OCI-LY7 (cell line): ENCODE results near the gene CARMIL1. TPM values are rescaled to one million over a fixed set of nuclear protein-coding genes. Genes with fewer than 3 reads are reported as not detected.

Experiments
- BruUV-seq: library from RNA; stranded (reverse); fragments of 400-500 nt; replicated peaks from 2 replicates; lab custom pipeline; 2021; lab: Mats Ljungman, UMichigan
- CTCF ChIA-PET: fragments of 300-600 bp; sonication (Branson Sonifier 250); formaldehyde crosslinking; loops from one replicate; lab custom pipeline; 2022; ENCODE audit warnings: antibody characterized with exemption; ENCODE audit not compliant: unreplicated experiment; lab: Charles Lee
- POLR2A ChIA-PET: fragments of 300-600 bp; sonication (Branson Sonifier 250); formaldehyde crosslinking; loops from one replicate; lab custom pipeline; 2022; ENCODE audit warnings: antibody characterized with exemption; lab: Charles Lee
- DNase-seq: peaks from one replicate; pipeline ENCODE4 v3.0.0-alpha.2; 2015; ENCODE audit warnings: low spot score
- H2AFZ ChIP-seq: fragments of 200-600 bp; sonication (generic), shearing (Covaris generic); 2 replicates; pipeline ENCODE4 v1.6.1; 2014; ENCODE audit warnings: mild to moderate bottlenecking, antibody characterized with exemption, low read length, moderate library complexity
- H3K27ac ChIP-seq: fragments of 200-600 bp; sonication (generic); 2 replicates; pipeline ENCODE4 v1.5.1; 2014; ENCODE audit warnings: mixed run types, low read depth, mild to moderate bottlenecking, moderate library complexity, low read length, inconsistent platforms; ENCODE audit not compliant: poor library complexity, severe bottlenecking
- H3K36me3 ChIP-seq: fragments of 200-600 bp; sonication (generic); 2 replicates; pipeline ENCODE4 v1.6.1; 2014; ENCODE audit warnings: mild to moderate bottlenecking, antibody characterized with exemption, low read length, moderate library complexity, mixed read lengths; ENCODE audit not compliant: insufficient read depth
- H3K4me1 ChIP-seq: fragments of 200-600 bp; sonication (generic); 2 replicates; pipeline ENCODE4 v1.5.1; 2014; ENCODE audit warnings: mild to moderate bottlenecking, low read length; ENCODE audit not compliant: insufficient read depth, poor library complexity, severe bottlenecking
- H3K4me2 ChIP-seq: fragments of 200-600 bp; sonication (generic); 2 replicates; pipeline ENCODE4 v1.6.1; 2014; ENCODE audit warnings: mild to moderate bottlenecking, low read length
- H3K4me3 ChIP-seq: fragments of 200-600 bp; sonication (generic); 2 replicates; pipeline ENCODE4 v1.5.1; 2014; ENCODE audit warnings: mild to moderate bottlenecking, low read depth, low read length; ENCODE audit not compliant: poor library complexity, severe bottlenecking
- H3K79me2 ChIP-seq: fragments of 200-600 bp; sonication (generic); 2 replicates; pipeline ENCODE4 v1.6.1; 2016; ENCODE audit warnings: low read depth, mild to moderate bottlenecking, low read length, moderate library complexity, mixed read lengths; ENCODE audit not compliant: insufficient read depth
- H3K9me2 ChIP-seq: fragments of 200-600 bp; sonication (generic); 2 replicates; pipeline ENCODE4 v1.6.1; 2016; ENCODE audit warnings: mild to moderate bottlenecking, low read length, mixed read lengths; ENCODE audit not compliant: insufficient read depth
- H3K9me3 ChIP-seq: fragments of 200-600 bp; sonication (generic); 2 replicates; pipeline ENCODE4 v1.6.1; 2014; ENCODE audit warnings: mild to moderate bottlenecking, mixed run types, low read length, mixed read lengths
- H4K20me1 ChIP-seq: fragments of 200-600 bp; sonication (generic); 2 replicates; pipeline ENCODE4 v1.6.1; 2014; ENCODE audit warnings: mild to moderate bottlenecking, antibody characterized with exemption, low read length, moderate library complexity, mixed read lengths; ENCODE audit not compliant: insufficient read depth
- EZH2phosphoT487 ChIP-seq: fragments of 200-600 bp; sonication (generic); IDR thresholded peaks from 2 replicates; pipeline ENCODE4 v1.6.1; 2018; ENCODE audit warnings: low read depth, borderline replicate concordance, mild to moderate bottlenecking, mixed run types, antibody characterized with exemption, low read length, moderate library complexity, mixed read lengths
- intact Hi-C: fragments of 100-400 bp; cut with micrococcal nuclease; formaldehyde crosslinking; loops from one replicate; pipeline ENCODE4 v1.10.0; 2022; ENCODE audit not compliant: unreplicated experiment
- total RNA-seq, 2 experiments: library from RNA; depleted of rRNA in 1 of 2; stranded (reverse); fragments of >200 nt in 1 of 2; shearing (Covaris generic) in 1 of 2; gene quantifications; 2 replicates each; pipeline ENCODE4 v1.2.3, GENCODE V29; 2014 to 2022
- TF ChIP-seq, protein P1 (sequence below): fragments of 200-600 bp; sonication (generic); conservative IDR thresholded peaks from 2 replicates; pipeline ENCODE4 v1.5.1; 2014; ENCODE audit warnings: mild to moderate bottlenecking, antibody characterized with exemption, low read length, moderate library complexity, mixed read lengths

The CARMIL1 gene
- total RNA-seq, 2 experiments from 2014 or later = 25.5 to 40.1 TPM

DNA sequence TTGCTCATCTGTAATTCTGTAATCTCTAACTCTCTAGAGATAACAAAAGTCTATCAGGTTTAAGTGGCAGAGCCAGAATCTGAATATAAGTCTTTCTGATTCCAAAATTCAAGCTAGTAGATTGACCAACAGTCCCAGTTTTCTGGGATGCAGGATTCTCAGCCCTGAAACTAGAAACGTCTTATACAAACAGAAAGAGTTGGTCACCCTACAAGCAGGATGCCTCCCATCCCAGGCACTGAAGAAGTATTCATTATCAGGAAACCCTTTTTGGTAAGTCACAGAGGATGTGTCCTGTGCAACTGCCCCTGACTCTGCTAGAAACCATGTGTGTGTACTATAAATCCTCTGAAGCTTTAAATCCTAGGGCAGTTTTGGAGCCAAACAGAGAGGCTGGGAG is 135.0 kb downstream of the CARMIL1 start:
- intact Hi-C loops = no loop called here
- H4K20me1 ChIP-seq = peaks cover 6% of the 10 kb centered on the region; the same call in 1 of the 2 replicates
- no peak overlapping the region for H3K4me3 ChIP-seq
- peaks cover 6% of the 10 kb centered on the region; the same call in 1 of the 2 replicates for H3K9me3 ChIP-seq
- no peak for TF ChIP-seq EZH2phosphoT487
- TF ChIP-seq, protein P1, sequence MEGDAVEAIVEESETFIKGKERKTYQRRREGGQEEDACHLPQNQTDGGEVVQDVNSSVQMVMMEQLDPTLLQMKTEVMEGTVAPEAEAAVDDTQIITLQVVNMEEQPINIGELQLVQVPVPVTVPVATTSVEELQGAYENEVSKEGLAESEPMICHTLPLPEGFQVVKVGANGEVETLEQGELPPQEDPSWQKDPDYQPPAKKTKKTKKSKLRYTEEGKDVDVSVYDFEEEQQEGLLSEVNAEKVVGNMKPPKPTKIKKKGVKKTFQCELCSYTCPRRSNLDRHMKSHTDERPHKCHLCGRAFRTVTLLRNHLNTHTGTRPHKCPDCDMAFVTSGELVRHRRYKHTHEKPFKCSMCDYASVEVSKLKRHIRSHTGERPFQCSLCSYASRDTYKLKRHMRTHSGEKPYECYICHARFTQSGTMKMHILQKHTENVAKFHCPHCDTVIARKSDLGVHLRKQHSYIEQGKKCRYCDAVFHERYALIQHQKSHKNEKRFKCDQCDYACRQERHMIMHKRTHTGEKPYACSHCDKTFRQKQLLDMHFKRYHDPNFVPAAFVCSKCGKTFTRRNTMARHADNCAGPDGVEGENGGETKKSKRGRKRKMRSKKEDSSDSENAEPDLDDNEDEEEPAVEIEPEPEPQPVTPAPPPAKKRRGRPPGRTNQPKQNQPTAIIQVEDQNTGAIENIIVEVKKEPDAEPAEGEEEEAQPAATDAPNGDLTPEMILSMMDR = no peak
- H3K4me1 ChIP-seq = peaks cover 85% of the 10 kb centered on the region
- H3K79me2 ChIP-seq = peaks cover 84% of the 10 kb centered on the region; the same call in 1 of the 2 replicates
- H3K4me2 ChIP-seq = peak overlapping the region; percentile 84
- H2AFZ ChIP-seq = no peak overlapping the region
- peaks cover 8% of the 10 kb centered on the region for H3K36me3 ChIP-seq
- no peak for DNase-seq
- no TSS peak for BruUV-seq
- no peaks in the 10 kb centered on the region for H3K9me2 ChIP-seq
- POLR2A ChIA-PET = interaction anchor here (0.5 to 3.9 kb wide), 11 partner anchors 11 to 1764 kb away, joined by 3 to 38 read pairs (median 4); no protein-coding TSS in a partner anchor
- H3K27ac ChIP-seq = no peak overlapping the region
- CTCF ChIA-PET = no interaction called here

DNA sequence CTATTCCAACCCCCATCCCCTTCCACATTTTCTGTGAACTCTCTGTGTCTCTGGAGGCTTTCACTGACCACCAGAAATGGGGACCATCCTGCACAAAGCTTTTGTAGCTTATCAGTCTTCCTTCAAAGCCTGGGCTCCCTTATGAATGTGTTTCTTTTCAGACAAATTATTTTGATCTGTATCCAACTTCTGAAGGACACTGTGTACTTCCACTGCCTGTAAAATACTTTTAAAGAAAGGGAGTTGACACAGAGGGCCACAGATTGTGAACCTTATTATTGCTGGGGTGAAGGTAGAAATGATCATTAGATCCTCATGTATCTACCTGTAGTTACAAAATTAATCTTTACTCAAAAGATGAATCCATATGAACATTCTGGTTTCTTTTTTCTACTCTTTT is 135.6 kb downstream of the CARMIL1 start:
- Histone ChIP-seq H3K79me2 (peaks cover 78% of the 10 kb centered on the region; the same call in 1 of the 2 replicates), H4K20me1 (peaks cover 6% of the 10 kb centered on the region; the same call in 1 of the 2 replicates), H3K36me3 (peaks cover 14% of the 10 kb centered on the region), H2AFZ (no peak overlapping the region), H3K4me2 (peak overlapping the region; percentile 84), H3K9me2 (no peaks in the 10 kb centered on the region), H3K27ac (no peak overlapping the region), H3K9me3 (peaks cover 12% of the 10 kb centered on the region; the same call in 1 of the 2 replicates), H3K4me3 (no peak overlapping the region), H3K4me1 (peaks cover 79% of the 10 kb centered on the region)
- ChIA-PET POLR2A (interaction anchor here (0.6 to 3.9 kb wide), 7 partner anchors 10 to 1763 kb away, joined by 3 to 38 read pairs (median 4); no protein-coding TSS in a partner anchor), CTCF (no interaction called here)
- TF ChIP-seq, protein P1 = no peak
- no peak for TF ChIP-seq EZH2phosphoT487
- intact Hi-C loops = no loop called here
- no peak for DNase-seq
- BruUV-seq = no TSS peak

DNA sequence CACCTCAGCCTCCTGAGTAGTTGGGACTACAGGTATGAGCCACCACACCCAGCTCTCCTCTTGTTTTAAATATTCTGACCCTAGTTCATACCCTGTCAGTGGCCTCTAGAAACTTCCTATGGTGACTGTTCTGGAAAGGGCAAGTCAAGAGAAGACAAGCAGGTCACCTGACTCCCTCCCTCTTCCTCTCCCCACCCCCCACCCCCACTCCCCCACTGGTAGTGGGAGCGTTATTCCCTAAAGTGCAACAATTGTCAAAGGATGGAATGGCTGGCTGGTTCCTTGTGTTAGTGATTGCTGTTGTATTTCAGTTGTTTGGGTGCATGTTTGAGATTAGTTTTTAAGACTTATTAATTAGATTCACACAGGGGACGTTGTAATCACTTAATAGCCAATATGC is 136.1 kb downstream of the CARMIL1 start:
- POLR2A ChIA-PET = interaction anchor here (1.4 to 3.9 kb wide), 2 partner anchors 10 to 12 kb away, joined by 4 to 38 read pairs; no protein-coding TSS in a partner anchor
- intact Hi-C loops = no loop called here
- peaks cover 19% of the 10 kb centered on the region for H3K36me3 ChIP-seq
- peaks cover 74% of the 10 kb centered on the region for H3K4me1 ChIP-seq
- H2AFZ ChIP-seq = no peak overlapping the region
- H3K4me3 ChIP-seq = no peak overlapping the region
- peaks cover 73% of the 10 kb centered on the region; the same call in 1 of the 2 replicates for H3K79me2 ChIP-seq
- no peaks in the 10 kb centered on the region for H3K9me2 ChIP-seq
- BruUV-seq = no TSS peak
- DNase-seq = no peak
- H3K9me3 ChIP-seq = peaks cover 17% of the 10 kb centered on the region; the same call in 1 of the 2 replicates
- TF ChIP-seq EZH2phosphoT487 = no peak
- TF ChIP-seq, protein P1 = no peak
- CTCF ChIA-PET = no interaction called here
- H3K4me2 ChIP-seq = no peak overlapping the region
- H4K20me1 ChIP-seq = peaks cover 6% of the 10 kb centered on the region; the same call in 1 of the 2 replicates
- no peak overlapping the region for H3K27ac ChIP-seq
